ENCODE measurements around the gene CNDP1.

CNDP1 gene

DNA sequence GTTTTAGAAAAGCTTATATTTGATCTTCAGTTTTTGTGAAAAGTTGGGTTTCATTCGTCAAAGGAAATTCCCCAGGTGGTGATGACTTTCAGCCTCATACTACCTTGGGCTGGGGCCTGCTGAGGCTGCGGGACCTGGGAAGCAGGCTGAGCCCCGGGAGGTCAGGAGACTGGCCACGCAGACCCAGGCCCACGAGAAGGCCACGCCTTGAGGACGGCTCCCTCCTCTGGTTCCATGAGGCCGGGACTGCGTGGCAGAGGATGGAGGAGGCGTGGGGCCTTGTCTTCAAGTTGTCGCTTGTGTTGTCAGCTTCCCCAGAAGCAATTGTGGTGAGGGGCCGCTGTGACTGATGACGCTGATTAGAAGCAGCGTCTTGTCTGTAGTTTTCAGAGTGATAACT lies 26.4 kb upstream of the CNDP1 start:
- no peaks in the 10 kb centered on the region for H3K27me3 ChIP-seq (ENCODE audit: control insufficient read depth, insufficient read depth, low read length)
- H3K4me2 ChIP-seq (ENCODE audit: low read length): no peak overlapping the region
- no peak overlapping the region for H2AFZ ChIP-seq
- TF ChIP-seq, protein P1, sequence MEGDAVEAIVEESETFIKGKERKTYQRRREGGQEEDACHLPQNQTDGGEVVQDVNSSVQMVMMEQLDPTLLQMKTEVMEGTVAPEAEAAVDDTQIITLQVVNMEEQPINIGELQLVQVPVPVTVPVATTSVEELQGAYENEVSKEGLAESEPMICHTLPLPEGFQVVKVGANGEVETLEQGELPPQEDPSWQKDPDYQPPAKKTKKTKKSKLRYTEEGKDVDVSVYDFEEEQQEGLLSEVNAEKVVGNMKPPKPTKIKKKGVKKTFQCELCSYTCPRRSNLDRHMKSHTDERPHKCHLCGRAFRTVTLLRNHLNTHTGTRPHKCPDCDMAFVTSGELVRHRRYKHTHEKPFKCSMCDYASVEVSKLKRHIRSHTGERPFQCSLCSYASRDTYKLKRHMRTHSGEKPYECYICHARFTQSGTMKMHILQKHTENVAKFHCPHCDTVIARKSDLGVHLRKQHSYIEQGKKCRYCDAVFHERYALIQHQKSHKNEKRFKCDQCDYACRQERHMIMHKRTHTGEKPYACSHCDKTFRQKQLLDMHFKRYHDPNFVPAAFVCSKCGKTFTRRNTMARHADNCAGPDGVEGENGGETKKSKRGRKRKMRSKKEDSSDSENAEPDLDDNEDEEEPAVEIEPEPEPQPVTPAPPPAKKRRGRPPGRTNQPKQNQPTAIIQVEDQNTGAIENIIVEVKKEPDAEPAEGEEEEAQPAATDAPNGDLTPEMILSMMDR (IDR thresholded peaks at IDR 0.05): no peak
- no peaks in the 10 kb centered on the region for H3K36me3 ChIP-seq (ENCODE audit: control insufficient read depth, insufficient read depth, low read length)
- no peaks in the 10 kb centered on the region for H3K4me1 ChIP-seq
- H3K4me3 ChIP-seq (ENCODE audit: low read depth, low read length): no peak overlapping the region
- no peak overlapping the region for H3K27ac ChIP-seq
- H3K9me3 ChIP-seq (ENCODE audit: control insufficient read depth, low read length): no peaks in the 10 kb centered on the region
- peaks cover 7% of the 10 kb centered on the region for H3K79me2 ChIP-seq
- H3K9ac ChIP-seq: no peak overlapping the region

DNA sequence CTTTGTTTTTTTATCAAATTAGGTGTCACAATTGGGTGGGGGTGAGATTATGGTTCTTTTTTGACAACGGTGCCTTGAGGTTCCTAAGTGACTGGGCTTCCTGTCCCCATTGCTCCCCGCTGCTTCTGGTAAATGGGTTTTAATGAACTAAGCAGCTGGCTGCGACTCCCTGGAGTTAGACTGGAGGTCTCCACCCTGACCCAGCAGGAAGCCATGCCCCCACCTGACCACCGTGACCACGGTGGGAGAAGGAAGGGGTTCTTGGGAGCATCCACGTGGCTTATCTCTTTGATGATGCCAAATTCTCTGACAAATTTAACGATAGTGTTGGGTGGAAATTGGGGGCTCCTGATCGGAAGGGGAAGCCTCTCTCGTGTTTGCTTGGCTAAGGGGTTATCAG lies 25.9 kb upstream of the CNDP1 start:
- no peak overlapping the region for H3K4me2 ChIP-seq (ENCODE audit: low read length)
- H3K9ac ChIP-seq: no peak overlapping the region
- H3K36me3 ChIP-seq (ENCODE audit: control insufficient read depth, insufficient read depth, low read length): no peaks in the 10 kb centered on the region
- H3K79me2 ChIP-seq: peaks cover 4% of the 10 kb centered on the region
- H2AFZ ChIP-seq: no peak overlapping the region
- no peaks in the 10 kb centered on the region for H3K9me3 ChIP-seq (ENCODE audit: control insufficient read depth, low read length)
- no peaks in the 10 kb centered on the region for H3K27me3 ChIP-seq (ENCODE audit: control insufficient read depth, insufficient read depth, low read length)
- H3K4me3 ChIP-seq (ENCODE audit: low read depth, low read length): no peak overlapping the region
- H3K4me1 ChIP-seq: no peaks in the 10 kb centered on the region
- H3K27ac ChIP-seq: no peak overlapping the region
- TF ChIP-seq, protein P1 (IDR thresholded peaks at IDR 0.05): no peak

DNA sequence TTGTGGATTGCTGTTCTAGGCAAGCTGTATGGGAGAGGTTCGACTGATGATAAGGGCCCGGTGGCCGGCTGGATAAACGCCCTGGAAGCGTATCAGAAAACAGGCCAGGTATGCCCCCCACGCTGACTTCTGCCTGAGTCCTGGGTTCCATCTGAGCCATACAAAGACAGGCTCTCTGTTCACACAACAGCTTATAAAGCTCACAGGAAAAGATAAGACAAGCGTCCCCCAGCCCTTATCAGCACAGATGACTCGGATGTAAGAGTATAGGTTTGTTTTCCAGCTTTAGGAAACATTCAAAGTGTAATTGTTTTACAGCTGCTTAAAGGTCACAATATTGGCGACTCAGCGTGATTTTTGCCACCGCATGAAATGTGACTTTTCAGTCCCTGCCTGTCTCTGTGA lies 25.5 kb upstream of the CNDP1 start:
- Histone ChIP-seq H3K4me3 (ENCODE audit: low read depth, low read length) (no peak overlapping the region), H3K9me3 (ENCODE audit: control insufficient read depth, low read length) (no peaks in the 10 kb centered on the region), H3K27me3 (ENCODE audit: control insufficient read depth, insufficient read depth, low read length) (no peaks in the 10 kb centered on the region), H2AFZ (no peak overlapping the region), H3K4me2 (ENCODE audit: low read length) (no peak overlapping the region), H3K4me1 (no peaks in the 10 kb centered on the region), H3K79me2 (peaks cover 4% of the 10 kb centered on the region), H3K9ac (no peak overlapping the region), H3K27ac (no peak overlapping the region), H3K36me3 (ENCODE audit: control insufficient read depth, insufficient read depth, low read length) (no peaks in the 10 kb centered on the region)
- TF ChIP-seq, protein P1 (IDR thresholded peaks at IDR 0.05): no peak

DNA sequence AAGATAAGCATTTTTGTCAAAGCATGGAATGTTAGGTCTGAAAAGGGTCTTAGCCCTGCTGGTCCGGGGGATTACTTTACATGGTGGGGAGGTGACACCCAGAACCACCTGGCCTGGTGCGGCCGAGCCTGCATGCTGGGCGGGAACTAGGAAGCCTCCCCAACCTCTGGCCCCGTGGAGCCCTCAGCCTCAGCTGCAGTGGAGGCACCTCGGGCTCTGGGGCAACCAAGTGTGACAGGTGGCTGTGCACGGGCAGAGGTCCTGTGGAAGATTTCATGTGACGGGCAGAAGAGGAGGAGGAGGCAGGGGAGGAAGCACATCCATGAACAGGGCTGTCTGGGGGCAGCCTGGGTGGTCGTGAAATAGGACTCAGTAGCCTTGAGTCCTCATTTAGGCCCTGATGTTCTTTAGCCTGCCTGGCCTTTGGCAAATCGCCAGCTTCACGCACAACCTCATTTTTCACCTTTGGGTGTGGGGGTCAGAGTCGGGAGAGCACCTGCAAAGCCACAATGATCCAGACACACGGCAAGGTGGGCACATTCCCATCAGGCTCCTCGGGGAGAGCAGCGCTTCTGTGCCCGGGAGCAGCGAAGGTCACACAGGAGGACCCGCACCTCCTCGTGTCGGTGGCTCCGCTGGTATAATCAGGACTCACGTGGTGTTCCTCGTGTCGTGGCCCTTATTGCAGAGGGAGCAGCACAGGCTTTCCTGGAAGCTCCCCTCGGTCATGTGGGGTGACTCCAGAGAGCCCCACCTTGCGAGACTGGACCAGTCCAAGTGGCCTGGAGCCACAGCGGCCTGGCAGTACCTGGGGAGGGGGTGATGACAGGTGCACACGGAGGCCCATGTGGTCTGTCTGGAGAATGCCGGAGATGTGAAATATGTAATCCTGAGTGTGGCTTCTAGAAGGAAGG lies 24.2 kb upstream of the CNDP1 start:
- Histone ChIP-seq H3K9ac (no peak overlapping the region), H3K4me1 (no peaks in the 10 kb centered on the region), H3K4me3 (ENCODE audit: low read depth, low read length) (no peak overlapping the region), H3K9me3 (ENCODE audit: control insufficient read depth, low read length) (no peaks in the 10 kb centered on the region), H3K27me3 (ENCODE audit: control insufficient read depth, insufficient read depth, low read length) (no peaks in the 10 kb centered on the region), H3K27ac (no peak overlapping the region), H3K4me2 (ENCODE audit: low read length) (no peak overlapping the region), H3K79me2 (peaks cover 4% of the 10 kb centered on the region), H2AFZ (no peak overlapping the region), H3K36me3 (ENCODE audit: control insufficient read depth, insufficient read depth, low read length) (no peaks in the 10 kb centered on the region)
- TF ChIP-seq, protein P1 (IDR thresholded peaks at IDR 0.05): no peak

DNA sequence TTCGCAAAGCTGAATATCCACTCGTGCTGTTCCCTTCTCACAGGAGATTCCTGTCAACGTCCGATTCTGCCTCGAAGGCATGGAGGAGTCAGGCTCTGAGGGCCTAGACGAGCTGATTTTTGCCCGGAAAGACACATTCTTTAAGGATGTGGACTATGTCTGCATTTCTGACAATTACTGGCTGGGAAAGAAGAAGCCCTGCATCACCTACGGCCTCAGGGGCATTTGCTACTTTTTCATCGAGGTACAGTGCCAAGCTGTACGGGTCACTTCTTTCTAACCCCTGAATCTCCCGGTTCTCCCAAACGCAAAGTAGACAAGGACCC lies 23.6 kb upstream of the CNDP1 start:
- TF ChIP-seq, protein P1 (IDR thresholded peaks at IDR 0.05): no peak
- no peak overlapping the region for H3K4me2 ChIP-seq (ENCODE audit: low read length)
- H3K4me3 ChIP-seq (ENCODE audit: low read depth, low read length): no peak overlapping the region
- H3K9ac ChIP-seq: no peak overlapping the region
- H2AFZ ChIP-seq: no peak overlapping the region
- no peaks in the 10 kb centered on the region for H3K27me3 ChIP-seq (ENCODE audit: control insufficient read depth, insufficient read depth, low read length)
- no peak overlapping the region for H3K27ac ChIP-seq
- H3K9me3 ChIP-seq (ENCODE audit: control insufficient read depth, low read length): no peaks in the 10 kb centered on the region
- no peaks in the 10 kb centered on the region for H3K4me1 ChIP-seq
- no peaks in the 10 kb centered on the region for H3K36me3 ChIP-seq (ENCODE audit: control insufficient read depth, insufficient read depth, low read length)
- peaks cover 4% of the 10 kb centered on the region for H3K79me2 ChIP-seq

Data from parathyroid adenoma (tissue), 2 donors.